AG08396 (cell line): ENCODE data around the gene RBMS3.

ENCODE experiments used
- DNase-seq: peaks from one replicate; pipeline ENCODE4 v3.0.0; 2012; ENCODE audit warnings: low spot score, mixed read lengths

The RBMS3 gene

GRCh38 chr3:29890801-29891200 lies 609.9 kb downstream of the RBMS3 start:
- no peak for DNase-seq

DNA sequence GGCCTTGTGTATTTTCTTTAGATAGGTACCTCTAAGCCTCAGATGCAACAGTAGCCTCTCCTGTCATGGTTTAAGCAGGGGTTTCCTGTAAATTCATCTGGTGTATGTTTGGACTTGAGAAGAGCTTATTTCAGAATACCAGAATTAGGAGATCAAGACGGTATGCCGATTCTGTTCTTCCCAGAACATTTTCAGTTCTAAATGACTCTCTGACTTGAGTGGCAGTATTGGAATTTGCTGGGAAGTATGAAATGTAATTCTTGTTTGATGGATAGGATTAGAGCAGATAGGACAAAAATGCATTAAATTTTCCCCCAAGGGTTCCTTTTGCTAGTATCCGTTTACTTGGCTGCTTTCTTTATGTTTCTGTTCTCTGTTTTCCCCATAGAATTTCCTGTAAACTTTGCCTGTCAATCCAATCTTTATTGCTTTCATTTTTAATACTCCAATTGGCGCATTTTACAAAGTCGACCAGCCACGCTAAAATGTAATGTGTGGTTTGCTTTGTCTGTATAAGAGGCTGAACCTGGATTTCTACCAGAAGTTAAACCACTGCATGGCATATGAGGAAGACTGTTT lies 612.2 kb downstream of the RBMS3 start:
- no peak for DNase-seq

DNA sequence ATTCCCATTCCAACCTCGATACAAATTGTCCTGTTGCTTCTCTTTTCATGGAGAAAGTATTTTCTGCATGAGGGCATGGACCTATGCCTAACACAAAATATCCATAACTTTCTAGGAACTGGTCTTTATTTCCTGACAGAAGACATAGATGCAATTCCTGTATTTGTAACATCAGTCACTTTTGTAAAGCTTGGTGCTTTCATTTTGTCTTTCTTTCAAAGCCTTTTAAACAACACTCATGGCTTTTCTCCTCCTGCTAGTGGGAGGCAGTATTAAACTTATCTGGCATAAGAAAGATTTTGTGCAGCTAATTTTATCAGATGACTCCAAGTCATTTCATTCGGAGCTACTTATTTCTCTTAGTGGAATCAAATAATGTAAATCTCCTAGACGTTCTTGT lies 616.0 kb downstream of the RBMS3 start:
- DNase-seq: no peak

- DNase-seq: no peak
These were observed 617.5 kb downstream of the RBMS3 start for GRCh38 chr3:29898171-29898965.

GRCh38 chr3:29899021-29899420 lies 618.1 kb downstream of the RBMS3 start:
- no peak for DNase-seq

DNA sequence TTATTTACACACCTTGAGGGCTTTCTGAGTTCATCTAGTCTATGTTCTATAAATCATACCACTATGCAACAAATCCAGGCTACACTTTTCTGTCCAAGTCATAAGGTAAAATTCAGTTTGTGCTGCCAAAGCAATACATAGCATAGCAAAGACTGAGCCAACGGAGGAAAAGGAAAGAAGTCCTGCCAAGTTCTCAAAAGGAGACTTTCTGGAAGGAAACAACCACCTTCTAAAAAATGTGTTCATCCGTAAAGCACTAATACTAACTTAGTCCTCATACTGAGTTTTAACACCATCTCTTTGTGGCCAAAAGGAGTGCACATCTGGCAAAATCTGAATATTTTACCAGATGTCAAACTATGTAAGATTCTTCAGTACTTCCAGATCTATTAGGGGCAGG lies 620.2 kb downstream of the RBMS3 start:
- DNase-seq: no peak

GRCh38 chr3:29903600-29903999 lies 622.7 kb downstream of the RBMS3 start:
- no peak for DNase-seq

DNA sequence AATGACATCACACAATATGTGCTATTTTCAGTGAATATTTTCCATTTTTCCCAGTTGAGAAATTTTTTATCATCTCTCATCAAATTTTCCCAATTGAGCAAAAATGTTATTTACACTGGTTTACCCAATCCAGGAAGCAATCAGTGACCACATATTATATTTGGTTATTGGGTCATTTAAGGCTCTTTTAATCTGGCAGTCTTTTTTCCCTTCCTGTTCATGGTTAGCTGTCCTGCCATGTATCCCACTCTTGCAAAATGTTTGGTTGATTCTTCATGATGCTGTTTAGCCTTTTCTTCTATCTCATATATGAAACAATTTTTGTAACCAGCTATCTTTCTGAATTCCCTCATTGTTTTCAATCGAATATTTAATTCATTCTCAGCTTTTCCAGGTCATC lies 626.0 kb downstream of the RBMS3 start:
- no peak for DNase-seq

DNA sequence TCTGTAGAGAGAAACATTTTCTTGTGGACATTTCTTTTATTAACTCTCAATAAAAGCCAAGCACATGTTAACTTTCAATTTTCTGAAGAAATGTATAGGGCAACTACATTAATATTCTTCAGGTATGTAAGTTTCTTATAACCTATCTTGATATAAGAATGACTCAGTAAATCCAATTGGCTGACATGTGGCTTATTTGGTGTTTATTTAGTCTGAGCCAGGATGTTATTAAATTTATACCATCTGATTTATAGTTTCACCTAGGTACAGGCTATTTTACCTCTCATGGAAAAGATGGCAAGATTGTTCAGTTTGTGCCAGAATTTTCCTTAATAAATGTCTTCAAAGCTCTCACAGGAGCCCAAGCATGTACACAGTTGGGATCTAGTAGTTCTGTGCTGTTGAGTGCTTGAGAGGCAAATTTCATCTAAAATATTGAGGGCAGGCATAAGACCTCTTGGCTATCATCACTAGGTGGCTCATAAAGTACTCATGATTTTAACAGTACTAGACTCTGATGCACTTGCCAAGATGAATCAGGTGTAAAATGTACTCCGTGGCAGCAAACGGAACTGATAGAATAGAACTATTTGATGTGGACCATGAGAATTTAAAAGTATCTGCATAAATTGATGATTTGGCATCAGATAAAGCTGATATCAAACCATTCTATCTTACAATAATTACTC lies 631.9 kb downstream of the RBMS3 start:
- DNase-seq: no peak

DNA sequence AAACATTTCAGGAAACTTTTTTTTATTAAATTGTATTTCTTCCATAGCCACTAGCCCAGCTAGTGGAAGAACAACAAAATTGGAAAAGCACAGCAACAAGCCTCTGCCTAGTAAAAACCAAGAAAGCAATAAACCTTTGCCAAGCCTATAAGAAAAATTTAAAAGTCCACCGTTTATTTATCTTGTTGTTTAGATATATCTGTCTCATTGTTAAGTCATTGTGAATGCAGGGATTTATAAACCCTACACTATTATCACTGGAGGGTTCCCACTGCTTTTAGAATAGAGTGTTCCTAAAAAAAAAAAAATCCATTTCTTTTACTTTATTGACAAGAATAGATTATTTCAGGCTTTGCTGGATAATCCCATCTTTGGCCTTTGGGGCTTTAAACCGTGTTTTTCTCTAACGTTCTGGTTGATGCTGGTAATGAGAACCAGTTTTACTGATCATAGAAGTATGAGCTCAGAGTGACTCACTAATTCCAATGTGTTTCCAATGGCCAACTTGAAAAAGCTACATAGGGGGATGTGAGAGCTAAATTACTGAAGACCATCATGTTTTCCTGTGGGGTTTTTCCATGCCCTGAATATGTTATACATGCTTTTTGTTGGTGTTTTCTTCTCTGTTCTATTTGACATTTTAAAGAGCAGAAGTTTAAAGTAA lies 634.1 kb downstream of the RBMS3 start:
- DNase-seq: peak; percentile 31

DNA sequence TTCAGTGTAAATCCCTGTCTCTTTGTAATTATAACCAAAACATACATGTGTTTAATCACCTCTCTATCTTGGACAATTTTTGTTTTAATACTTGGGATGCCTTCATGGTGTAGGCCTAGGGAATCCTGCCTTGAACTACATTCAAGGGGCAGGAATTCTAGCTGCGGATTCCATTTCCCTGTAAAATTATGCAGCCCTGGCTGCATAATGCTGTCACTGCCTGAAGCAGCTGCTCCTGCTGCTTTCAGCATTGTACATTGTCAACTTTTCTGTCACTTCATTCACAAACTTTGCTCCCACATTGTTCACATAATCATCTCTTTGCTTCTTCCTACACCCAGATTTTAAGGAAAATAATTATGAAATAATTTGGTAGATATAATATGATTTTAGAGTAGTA lies 638.7 kb downstream of the RBMS3 start:
- DNase-seq: no peak

- peak; percentile 66 for DNase-seq
These were observed 642.3 kb downstream of the RBMS3 start for GRCh38 chr3:29922992-29923746.

DNA sequence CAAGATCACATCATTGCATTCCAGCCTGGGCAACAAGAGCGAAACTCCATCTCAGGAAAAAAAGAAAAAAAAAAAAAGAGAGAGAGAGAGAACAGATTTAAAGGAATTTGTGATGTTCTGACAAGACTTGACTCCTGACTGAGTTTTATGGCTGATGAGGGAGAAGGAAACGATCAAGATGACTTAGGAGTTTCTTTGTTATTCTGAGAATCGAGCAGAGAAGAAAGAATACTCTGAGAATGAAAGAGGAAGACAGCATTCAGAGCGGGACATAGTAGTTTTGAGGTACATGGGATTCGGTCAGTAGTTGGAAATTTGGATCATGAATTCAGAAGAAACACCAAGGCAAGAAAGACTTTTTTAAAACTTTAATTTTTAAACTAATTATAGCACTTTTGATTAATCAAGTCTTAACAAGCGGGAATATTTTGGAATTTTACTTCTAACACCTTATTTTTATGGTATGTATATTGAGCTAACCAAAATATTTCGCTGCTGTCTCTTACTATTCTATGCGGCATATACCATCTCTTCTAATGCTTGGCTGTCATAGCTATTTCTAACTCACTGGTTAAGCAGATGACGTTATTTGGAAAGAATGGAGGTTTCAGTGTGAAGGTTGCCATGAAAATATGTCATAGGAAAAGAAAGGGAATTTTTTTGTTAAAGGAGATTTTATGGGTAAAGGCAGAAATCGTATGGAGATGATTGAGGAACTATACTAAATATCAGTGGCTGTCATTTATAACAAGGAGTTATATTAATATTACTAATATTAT lies 644.1 kb downstream of the RBMS3 start:
- DNase-seq: no peak

DNA sequence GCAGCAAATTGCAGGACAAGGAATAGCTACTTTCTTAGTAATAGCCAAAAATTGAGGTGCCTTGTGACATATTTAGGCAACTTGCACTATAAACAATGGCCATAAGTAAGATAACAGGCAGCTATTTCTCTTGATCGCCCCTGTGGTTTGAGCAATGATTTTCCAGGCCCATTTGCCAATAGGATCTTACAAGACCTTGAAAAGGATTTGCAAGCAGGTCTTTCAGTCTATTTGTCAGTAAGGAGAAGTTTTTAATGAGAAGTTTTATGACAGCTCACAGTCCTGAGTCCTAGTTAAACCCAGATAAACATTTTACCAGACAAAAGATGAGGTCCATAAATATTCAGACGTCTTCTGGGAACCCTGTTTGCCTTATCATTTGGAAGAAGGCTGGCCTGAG lies 645.5 kb downstream of the RBMS3 start:
- no peak for DNase-seq

- DNase-seq: no peak
These were observed 651.9 kb downstream of the RBMS3 start for GRCh38 chr3:29932696-29933325.

DNA sequence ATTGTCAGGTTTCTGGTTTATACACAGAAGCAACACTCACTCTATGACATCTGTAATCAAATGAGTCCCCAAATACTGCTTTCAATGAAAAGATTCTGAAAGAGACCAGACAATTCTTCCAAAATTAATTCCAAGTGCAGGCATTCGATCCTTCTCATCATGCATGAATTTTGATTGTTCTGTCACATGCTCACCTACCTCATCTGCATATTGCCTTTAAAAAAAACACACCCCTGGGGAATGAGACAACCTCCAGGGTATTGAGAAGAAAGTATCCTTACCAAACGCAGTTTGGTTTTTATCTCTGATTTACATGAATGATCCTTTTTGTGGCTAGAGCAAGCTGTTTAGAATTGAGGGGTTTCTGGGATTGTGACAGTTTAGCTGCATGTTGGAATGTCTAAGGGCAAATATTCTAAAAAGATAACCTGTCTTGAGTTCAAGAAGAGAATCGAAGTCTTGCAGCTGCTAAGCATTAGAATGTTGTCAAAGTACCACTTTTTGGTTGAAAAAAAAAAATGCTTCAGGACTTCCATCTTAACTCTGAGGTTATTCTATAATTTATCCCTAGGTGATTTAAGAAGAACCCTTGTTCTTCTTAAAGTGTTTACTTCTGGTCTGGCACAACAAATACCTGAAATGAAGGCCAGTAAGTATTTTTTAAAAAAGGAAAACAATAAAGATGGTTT lies 653.1 kb downstream of the RBMS3 start:
- no peak for DNase-seq

DNA sequence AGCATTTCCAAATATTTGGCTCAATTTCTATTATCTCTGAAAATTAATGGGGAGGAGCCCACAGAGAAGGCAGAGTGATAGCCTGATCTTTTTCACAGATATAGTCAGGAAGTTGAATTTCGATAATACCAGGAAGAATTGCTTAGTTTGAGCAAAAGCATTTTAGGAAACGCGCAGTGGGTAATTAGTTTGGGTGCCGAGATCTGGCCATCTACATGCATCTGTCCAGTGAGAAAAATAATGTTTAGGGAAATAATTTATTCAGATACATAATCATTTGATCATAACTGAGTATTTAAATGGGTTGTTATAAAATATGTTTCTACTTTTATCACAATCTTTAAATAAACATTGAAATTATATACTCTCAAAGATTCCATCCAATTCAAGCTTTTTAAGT lies 653.9 kb downstream of the RBMS3 start:
- no peak for DNase-seq

GRCh38 chr3:29936054-29936453 lies 655.2 kb downstream of the RBMS3 start:
- DNase-seq: no peak

- DNase-seq: no peak
These were observed 655.9 kb downstream of the RBMS3 start for GRCh38 chr3:29936766-29937165.

- no peak for DNase-seq
These were observed 656.3 kb downstream of the RBMS3 start for GRCh38 chr3:29937185-29937584.
